Measurements from ENCODE around the gene FDXR. TPM values are rescaled to one million over a fixed set of nuclear protein-coding genes. Genes with fewer than 3 reads are reported as not detected.

Gene FDXR
- total and polyA plus RNA-seq, 2 donors (not counting 3 experiments of a cell fraction or from before 2014, with no cell fraction given), result 19.7 to 33.4 TPM

DNA sequence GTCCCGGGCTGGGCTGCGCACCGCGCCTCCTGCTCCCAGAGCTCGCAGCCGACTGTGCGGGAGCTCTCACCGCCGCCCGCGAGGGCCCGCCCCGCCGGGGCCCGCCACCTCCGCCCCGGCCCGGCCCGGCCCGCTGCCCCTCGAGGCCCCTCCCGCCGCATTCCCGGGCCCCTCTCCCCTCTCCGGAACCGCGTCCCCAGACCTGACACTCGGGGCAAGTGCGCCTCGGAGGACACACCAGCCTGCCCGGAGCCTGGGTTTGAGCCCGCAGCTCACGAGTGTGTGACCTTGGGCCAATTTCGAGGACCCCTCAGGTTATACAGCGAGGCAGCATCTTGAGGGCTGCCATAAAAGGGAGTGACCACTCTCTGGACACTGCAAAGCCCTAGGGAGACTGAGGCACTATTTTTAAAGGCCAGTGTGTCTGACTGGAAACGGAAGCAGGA is 11.1 kb downstream of the FDXR start:
- no peak for FAIRE-seq
- Histone ChIP-seq H3K9ac (replicated peaks; ENCODE audit: extremely low read depth, insufficient read depth, low read length) (no peak overlapping the region), H3K36me3 (ENCODE audit: control insufficient read depth in 2 of 2, extremely low read depth in 1 of 2, insufficient read depth in 2 of 2, low read length in 2 of 2) (no peaks in the 10 kb centered on the region), H3K9me1 (replicated peaks; ENCODE audit: control insufficient read depth, extremely low read depth, insufficient read depth, low read length) (no peaks in the 10 kb centered on the region), H3K4me1 (ENCODE audit: control insufficient read depth, extremely low read depth, insufficient read depth, low read length) (peaks cover 7% of the 10 kb centered on the region), H2AFZ (ENCODE audit: low read depth, low read length) (no peak overlapping the region), H4K20me1 (replicated peaks; ENCODE audit: control insufficient read depth, extremely low read depth, insufficient read depth, low read length) (no peaks in the 10 kb centered on the region), H3K4me3 (replicated peaks in 1 of 3; ENCODE audit: insufficient read depth in 1 of 3, low read depth in 1 of 3, low read length in 3 of 3) (no peak overlapping the region), H3K27me3 (ENCODE audit: control insufficient read depth in 2 of 2, insufficient read depth in 2 of 2, low read length in 2 of 2) (peaks cover 35% of the 10 kb centered on the region in 2 experiments), H3K9me3 (replicated peaks; ENCODE audit: control insufficient read depth, insufficient read depth, low read length) (no peaks in the 10 kb centered on the region), H3K4me2 (ENCODE audit: insufficient read depth, low read length) (no peak overlapping the region), H3K79me2 (ENCODE audit: control insufficient read depth, insufficient read depth, low read length) (no peaks in the 10 kb centered on the region), H3K27ac (ENCODE audit: insufficient read depth, low read depth, low read length) (no peak overlapping the region)
- TF ChIP-seq EZH2 (IDR thresholded peaks at IDR 0.05; ENCODE audit: borderline replicate concordance, low read depth, low read length, severe bottlenecking), result peak; percentile 60
- no peak for TF ChIP-seq GATA2 (IDR thresholded peaks at IDR 0.05; ENCODE audit: insufficient read depth, insufficient read length, low read depth, low read length)
- dilution Hi-C loops (cut with MboI; ENCODE audit: extremely low pct_ligation_motif_present, low sequenced_read_pairs) (no loop called here), intact Hi-C loops (cut with micrococcal nuclease) (loop anchor here (1.0 kb wide), 4 partner anchors 18 to 117 kb away; partner anchors contain the start of gene NHERF1)
- ChIA-PET CTCF (interaction anchor here (0.9 to 14.2 kb wide), 21 partner anchors 9 to 204 kb away, joined by 3 to 325 read pairs (median 7); partner anchors contain the start of genes FDXR and NAT9), POLR2A (interaction anchor here (1.3 kb wide), 1 partner anchor 11 kb away, joined by 6 read pairs; the partner anchor contains the start of gene FDXR)
- no peak for DNase-seq (ENCODE audit: low read depth, low spot score)
- BruUV-seq (replicated peaks), result no TSS peak

DNA sequence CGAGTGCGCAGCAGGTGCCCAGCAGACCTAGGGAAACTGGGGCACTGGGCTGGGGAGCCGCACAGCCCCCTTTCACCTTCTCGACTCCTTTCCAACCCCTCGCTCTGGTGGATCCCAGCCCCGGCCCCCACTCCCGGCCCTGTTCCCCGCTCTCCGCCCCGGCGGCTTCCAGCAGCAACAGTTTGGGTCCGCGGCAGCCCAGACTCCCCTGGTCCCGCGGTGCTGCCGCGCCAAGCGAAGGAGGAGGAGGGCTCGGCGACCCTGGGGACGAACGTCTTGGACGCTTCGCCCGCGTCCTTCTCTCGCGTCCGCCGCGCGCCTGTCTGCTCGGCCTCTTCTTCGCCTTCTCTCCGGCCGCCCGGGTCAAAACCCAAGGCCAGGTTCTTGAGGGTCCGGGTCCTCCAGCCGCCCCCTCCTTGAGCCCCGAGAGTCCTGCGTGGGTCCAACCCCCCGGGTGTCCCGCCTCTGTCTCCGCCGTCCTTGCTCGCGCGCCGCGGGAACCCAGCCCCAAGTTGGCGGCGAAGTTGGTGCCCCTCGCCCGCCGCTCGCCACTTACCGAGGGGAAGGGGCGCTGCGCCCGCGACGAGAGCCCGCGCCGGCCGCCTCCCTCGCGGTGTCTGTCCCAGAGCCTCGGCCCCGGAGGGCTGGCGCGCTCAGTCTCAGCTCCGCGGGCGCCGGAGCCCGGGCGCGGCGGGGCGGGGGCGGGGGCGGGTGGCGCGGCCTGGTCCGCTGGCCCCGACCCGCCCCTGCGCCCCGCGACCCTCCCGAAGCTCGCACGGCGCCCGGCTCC is 11.7 kb downstream of the FDXR start:
- H3K36me3 ChIP-seq (ENCODE audit: control insufficient read depth in 2 of 2, extremely low read depth in 1 of 2, insufficient read depth in 2 of 2, low read length in 2 of 2), result no peaks in the 10 kb centered on the region
- no peak overlapping the region for H2AFZ ChIP-seq (ENCODE audit: low read depth, low read length)
- H3K27me3 ChIP-seq (ENCODE audit: control insufficient read depth in 2 of 2, insufficient read depth in 2 of 2, low read length in 2 of 2), result peaks cover 35 to 38% of the 10 kb centered on the region in 2 experiments
- DNase-seq (ENCODE audit: low read depth, low spot score) (no peak), FAIRE-seq (no peak)
- intact Hi-C loops (cut with micrococcal nuclease), result loop anchor here (1.0 kb wide), 1 partner anchor 18 kb away; no protein-coding TSS in a partner anchor
- dilution Hi-C loops (cut with MboI; ENCODE audit: extremely low pct_ligation_motif_present, low sequenced_read_pairs), result no loop called here
- CTCF ChIA-PET, result interaction anchor here (1.4 to 14.2 kb wide), 15 partner anchors 9 to 203 kb away, joined by 3 to 325 read pairs (median 14); partner anchors contain the start of genes FDXR and NAT9
- POLR2A ChIA-PET, result no interaction called here
- TF ChIP-seq EZH2 (IDR thresholded peaks at IDR 0.05; ENCODE audit: borderline replicate concordance, low read depth, low read length, severe bottlenecking) (peak; percentile 95), POLR2A (IDR thresholded peaks at IDR 0.05; ENCODE audit: low read depth, low read length) (no peak)
- TF ChIP-seq, protein P1, sequence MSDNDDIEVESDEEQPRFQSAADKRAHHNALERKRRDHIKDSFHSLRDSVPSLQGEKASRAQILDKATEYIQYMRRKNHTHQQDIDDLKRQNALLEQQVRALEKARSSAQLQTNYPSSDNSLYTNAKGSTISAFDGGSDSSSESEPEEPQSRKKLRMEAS (IDR thresholded peaks at IDR 0.05; ENCODE audit: insufficient read depth, insufficient read length), result no peak
- H3K9me3 ChIP-seq (replicated peaks; ENCODE audit: control insufficient read depth, insufficient read depth, low read length), result no peaks in the 10 kb centered on the region
- no TSS peak for BruUV-seq (replicated peaks)
- no peak overlapping the region for H3K4me3 ChIP-seq (replicated peaks in 1 of 3; ENCODE audit: insufficient read depth in 1 of 3, low read depth in 1 of 3, low read length in 3 of 3)
- no peaks in the 10 kb centered on the region for H4K20me1 ChIP-seq (replicated peaks; ENCODE audit: control insufficient read depth, extremely low read depth, insufficient read depth, low read length)
- no peaks in the 10 kb centered on the region for H3K9me1 ChIP-seq (replicated peaks; ENCODE audit: control insufficient read depth, extremely low read depth, insufficient read depth, low read length)
- H3K4me2 ChIP-seq (ENCODE audit: insufficient read depth, low read length), result no peak overlapping the region
- H3K4me1 ChIP-seq (ENCODE audit: control insufficient read depth, extremely low read depth, insufficient read depth, low read length), result peaks cover 7% of the 10 kb centered on the region
- no peak overlapping the region for H3K27ac ChIP-seq (ENCODE audit: insufficient read depth, low read depth, low read length)
- H3K79me2 ChIP-seq (ENCODE audit: control insufficient read depth, insufficient read depth, low read length), result no peaks in the 10 kb centered on the region
- no peak overlapping the region for H3K9ac ChIP-seq (replicated peaks; ENCODE audit: extremely low read depth, insufficient read depth, low read length)

All from endothelial cell of umbilical vein (primary cell).